KMS-11 (cell line): ENCODE data around the gene GTF2F1.
"Not testable (repeated sequence)": the region's sequence is repeated elsewhere in the genome, so short reads cannot be mapped to it uniquely, and the experiment has no call there.

Experiments used
- H2AFZ ChIP-seq: fragments of 200-600 bp; sonication (generic); 2 replicates; pipeline ENCODE4 v1.6.1; 2016; ENCODE audit warnings: antibody characterized with exemption, mixed run types, low read depth
- H3K27ac ChIP-seq: fragments of 200-600 bp; sonication (generic); 2 replicates; pipeline ENCODE4 v1.6.1; 2016; ENCODE audit warnings: mild to moderate bottlenecking, mixed run types
- H3K27me3 ChIP-seq: fragments of 200-600 bp; sonication (generic); 2 replicates; pipeline ENCODE4 v1.6.1; 2017; ENCODE audit warnings: mild to moderate bottlenecking, low read depth, mixed run types, moderate library complexity; ENCODE audit not compliant: insufficient read depth
- H3K36me3 ChIP-seq: fragments of 200-600 bp; sonication (generic); 2 replicates; pipeline ENCODE4 v1.6.1; 2017; ENCODE audit warnings: mild to moderate bottlenecking, mixed run types; ENCODE audit not compliant: insufficient read depth
- H3K4me1 ChIP-seq: fragments of 200-600 bp; sonication (generic); 2 replicates; pipeline ENCODE4 v1.6.1; 2016; ENCODE audit warnings: mild to moderate bottlenecking, low read depth, mixed run types; ENCODE audit not compliant: poor library complexity, severe bottlenecking
- H3K4me2 ChIP-seq: fragments of 200-600 bp; sonication (generic); 2 replicates; pipeline ENCODE4 v1.7.0; 2016; ENCODE audit warnings: mild to moderate bottlenecking, mixed run types
- H3K4me3 ChIP-seq: fragments of 200-600 bp; sonication (generic); IDR thresholded peaks from 2 replicates; pipeline ENCODE4 v1.6.1; 2017; ENCODE audit warnings: low read depth, low read length, mixed read lengths; ENCODE audit not compliant: insufficient read depth
- H3K79me2 ChIP-seq: fragments of 200-600 bp; sonication (generic); 2 replicates; pipeline ENCODE4 v1.6.1; 2016; ENCODE audit warnings: low read depth, mixed run types; ENCODE audit not compliant: insufficient read depth
- H3K9ac ChIP-seq: fragments of 200-600 bp; sonication (generic); 2 replicates; pipeline ENCODE4 v1.6.1; 2016; ENCODE audit warnings: mild to moderate bottlenecking, mixed run types
- H4K20me1 ChIP-seq: fragments of 200-600 bp; sonication (generic); 2 replicates; pipeline ENCODE4 v1.6.1; 2016; ENCODE audit warnings: mild to moderate bottlenecking, mixed run types; ENCODE audit not compliant: insufficient read depth
- CTCF ChIP-seq: fragments of 200-600 bp; sonication (generic); conservative IDR thresholded peaks from 2 replicates; pipeline ENCODE4 v1.6.1; 2017; ENCODE audit warnings: low read depth, mild to moderate bottlenecking, antibody characterized with exemption, low read length, moderate library complexity, mixed read lengths

GTF2F1 gene

GRCh38 chr19:6433663-6434062, 40.7 kb upstream of the GTF2F1 start, which contains the start of gene SLC25A41:
Gene SLC25A41 (minus strand): TSS chr19:6433763. CDS start chr19:6433693, 70 bp downstream.
- TF ChIP-seq CTCF = no peak
- Histone ChIP-seq H3K4me3 (no peak within 1 kb of the TSS), H3K27me3 (no peaks in the 10 kb centered on the region; the same call in 1 of the 2 replicates), H3K27ac (no peak within 1 kb of the TSS), H3K4me2 (no peak within 1 kb of the TSS), H3K79me2 (no peaks in the 10 kb centered on the region), H3K4me1 (no peaks in the 10 kb centered on the region), H2AFZ (no peak within 1 kb of the TSS), H4K20me1 (no peaks in the 10 kb centered on the region), H3K36me3 (no peaks in the 10 kb centered on the region), H3K9ac (no peak within 1 kb of the TSS)

GRCh38 chr19:6433165-6433564, 40.2 kb upstream of the GTF2F1 start:
- Histone ChIP-seq H3K4me1 (no peaks in the 10 kb centered on the region), H3K9ac (no peak overlapping the region), H2AFZ (no peak overlapping the region), H4K20me1 (no peaks in the 10 kb centered on the region), H3K36me3 (no peaks in the 10 kb centered on the region), H3K79me2 (no peaks in the 10 kb centered on the region), H3K27me3 (no peaks in the 10 kb centered on the region; the same call in 1 of the 2 replicates), H3K4me3 (no peak overlapping the region), H3K27ac (no peak overlapping the region), H3K4me2 (no peak overlapping the region)
- TF ChIP-seq CTCF = no peak

GRCh38 chr19:6431891-6432290, 38.9 kb upstream of the GTF2F1 start:
- no peaks in the 10 kb centered on the region; the same call in 1 of the 2 replicates for H3K27me3 ChIP-seq
- H3K79me2 ChIP-seq = no peaks in the 10 kb centered on the region
- no peaks in the 10 kb centered on the region for H4K20me1 ChIP-seq
- no peak for TF ChIP-seq CTCF
- no peak overlapping the region for H3K4me3 ChIP-seq
- H3K36me3 ChIP-seq = no peaks in the 10 kb centered on the region
- H3K4me1 ChIP-seq = no peaks in the 10 kb centered on the region
- H3K4me2 ChIP-seq = no peak overlapping the region
- no peak overlapping the region for H3K27ac ChIP-seq
- H2AFZ ChIP-seq = no peak overlapping the region
- no peak overlapping the region for H3K9ac ChIP-seq

DNA sequence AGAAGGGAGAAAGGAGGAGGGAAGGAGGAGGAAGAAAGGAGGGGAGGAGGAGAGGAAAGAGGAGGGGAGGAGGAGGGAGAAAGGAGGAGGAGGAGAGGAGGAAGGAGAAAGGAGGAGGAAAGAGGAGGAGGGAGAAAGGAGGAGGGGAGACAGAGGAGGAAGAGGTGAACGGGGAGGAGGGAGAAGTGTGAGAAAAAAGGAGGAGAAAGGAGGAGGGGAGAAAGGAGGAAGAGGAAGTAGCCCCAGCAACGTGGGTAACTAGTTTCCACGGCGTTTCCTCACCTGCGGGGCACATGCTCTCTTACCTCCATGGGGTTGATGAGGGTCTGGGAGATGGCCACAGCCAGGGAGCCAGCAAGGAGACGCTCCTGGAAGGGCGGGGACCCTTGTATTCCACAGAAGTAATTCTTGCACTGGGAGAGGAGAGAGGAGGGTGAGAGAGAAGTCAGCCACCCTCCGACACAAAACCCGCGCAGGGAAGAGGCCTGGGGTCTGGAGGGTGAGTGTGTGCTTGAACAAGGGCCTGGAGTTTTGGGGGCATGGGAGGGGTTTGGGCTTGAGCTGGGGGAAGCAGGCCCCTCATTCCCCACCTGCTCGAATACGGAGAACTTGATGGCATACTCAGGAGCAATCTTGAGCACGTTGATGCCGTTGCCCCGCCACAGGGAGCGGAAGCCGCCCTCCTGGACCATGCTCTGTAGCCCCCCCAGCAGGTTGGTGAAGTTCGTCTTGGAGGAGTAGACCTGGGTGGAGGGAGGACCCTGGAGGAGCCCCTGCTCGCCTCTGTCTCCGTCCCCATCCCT, 36.7 kb upstream of the GTF2F1 start:
- Histone ChIP-seq H3K36me3 (no peaks in the 10 kb centered on the region), H3K4me2 (no peak overlapping the region), H4K20me1 (no peaks in the 10 kb centered on the region), H3K27me3 (no peaks in the 10 kb centered on the region; the same call in 1 of the 2 replicates), H3K79me2 (no peaks in the 10 kb centered on the region), H3K4me3 (no peak overlapping the region), H3K27ac (no peak overlapping the region), H3K9ac (no peak overlapping the region), H2AFZ (no peak overlapping the region), H3K4me1 (peaks cover 6% of the 10 kb centered on the region)
- no peak for TF ChIP-seq CTCF

DNA sequence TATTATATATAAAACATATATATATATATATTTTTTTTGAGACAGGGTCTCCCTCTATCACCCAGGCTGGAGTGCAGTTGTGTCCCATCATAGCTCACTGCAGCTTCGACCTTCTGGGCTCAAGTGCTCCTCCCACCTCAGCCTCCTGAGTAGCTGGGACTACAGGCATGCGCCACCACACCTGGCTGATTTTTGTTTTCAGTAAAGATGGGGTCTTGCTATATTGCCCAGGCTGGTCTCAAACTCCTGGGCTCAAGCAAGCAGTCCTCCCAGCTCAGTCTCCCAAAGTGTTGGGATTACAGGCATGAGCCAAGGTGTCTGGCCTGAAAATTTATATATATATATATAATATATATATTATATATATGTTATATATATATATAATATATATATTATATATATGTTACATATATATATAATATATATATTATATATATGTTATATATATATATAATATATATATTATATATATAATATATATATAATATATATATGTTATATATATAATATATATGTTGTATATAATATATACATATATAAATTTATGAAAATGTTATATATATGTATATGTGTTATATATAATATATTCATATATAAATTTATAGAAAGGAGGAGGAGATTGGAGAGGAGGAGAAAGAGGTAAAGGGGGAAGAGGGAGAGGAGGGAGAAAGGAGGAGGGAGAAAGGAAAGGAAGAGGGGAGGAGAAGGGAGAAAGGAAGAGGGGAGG, 35.9 kb upstream of the GTF2F1 start:
- not testable (repeated sequence) for H3K9ac ChIP-seq, H3K79me2 ChIP-seq, H3K27ac ChIP-seq, H3K27me3 ChIP-seq, H3K36me3 ChIP-seq, H4K20me1 ChIP-seq, H2AFZ ChIP-seq, H3K4me3 ChIP-seq, H3K4me1 ChIP-seq, H3K4me2 ChIP-seq
